Osteoblast (primary cell): Measurements from ENCODE around the gene ASMT. TPM values are rescaled to one million over a fixed set of nuclear protein-coding genes. Genes with fewer than 3 reads are reported as not detected.

Experiments used
- DNase-seq: peaks from one replicate; pipeline ENCODE4 v3.0.0; 2011; ENCODE audit warnings: low spot score, mixed read lengths; ENCODE audit not compliant: insufficient read length; ENCODE audit errors: missing footprints
- H2AFZ ChIP-seq: 2 replicates; pipeline ENCODE4 v1.6.0; 2011; ENCODE audit warnings: mild to moderate bottlenecking, low read length
- H3K27ac ChIP-seq: 2 replicates; pipeline ENCODE4 v1.5.1; 2011; ENCODE audit warnings: mild to moderate bottlenecking, low read depth, low read length, moderate library complexity
- H3K27me3 ChIP-seq: 2 replicates; pipeline ENCODE4 v1.6.0; 2012; ENCODE audit warnings: mild to moderate bottlenecking, control low read depth, inconsistent platforms, low read length, moderate library complexity; ENCODE audit not compliant: insufficient read depth
- H3K36me3 ChIP-seq: 2 replicates; pipeline ENCODE4 v1.5.1; 2011; ENCODE audit warnings: mild to moderate bottlenecking, low read length, control low read depth, moderate library complexity; ENCODE audit not compliant: insufficient read depth
- H3K4me1 ChIP-seq: 2 replicates; pipeline ENCODE4 v1.5.1; 2011; ENCODE audit warnings: mild to moderate bottlenecking, low read length, control low read depth, moderate library complexity; ENCODE audit not compliant: insufficient read depth
- H3K4me2 ChIP-seq: 2 replicates; pipeline ENCODE4 v1.6.0; 2011; ENCODE audit warnings: mild to moderate bottlenecking, low read length; ENCODE audit not compliant: insufficient read depth
- H3K4me3 ChIP-seq: fragments of 200-600 bp; sonication (generic); 3 replicates; pipeline ENCODE4 v1.5.1; 2012; ENCODE audit warnings: mild to moderate bottlenecking, low read length, inconsistent platforms; ENCODE audit not compliant: insufficient read depth
- H3K79me2 ChIP-seq: 2 replicates; pipeline ENCODE4 v1.6.0; 2012; ENCODE audit warnings: mild to moderate bottlenecking, low read length, control low read depth, inconsistent platforms; ENCODE audit not compliant: insufficient read depth
- H3K9me3 ChIP-seq: 2 replicates; pipeline ENCODE4 v1.5.1; 2011; ENCODE audit warnings: low read depth, low read length, control low read depth
- H4K20me1 ChIP-seq: 2 replicates; pipeline ENCODE4 v1.6.0; 2012; ENCODE audit warnings: mild to moderate bottlenecking, low read length, control low read depth; ENCODE audit not compliant: insufficient read depth
- total RNA-seq: library from RNA; depleted of rRNA; stranded (reverse); fragments of >200 nt; gene quantifications from 2 replicates; pipeline ENCODE4 v1.2.3, GENCODE V29; 2012
- TF ChIP-seq, protein P1 (sequence below): IDR thresholded peaks from 2 replicates; pipeline ENCODE4 v1.5.1; 2011; ENCODE audit warnings: mild to moderate bottlenecking, low read depth, low read length, moderate library complexity; ENCODE audit errors: extremely low read depth

Gene ASMT
- total RNA-seq, 1 donor = 0.36 TPM

- peaks cover 42% of the 10 kb centered on the region for H4K20me1 ChIP-seq
Measured at GRCh38 chrX:1598876-1599790, 15.7 kb upstream of the ASMT start.

DNA sequence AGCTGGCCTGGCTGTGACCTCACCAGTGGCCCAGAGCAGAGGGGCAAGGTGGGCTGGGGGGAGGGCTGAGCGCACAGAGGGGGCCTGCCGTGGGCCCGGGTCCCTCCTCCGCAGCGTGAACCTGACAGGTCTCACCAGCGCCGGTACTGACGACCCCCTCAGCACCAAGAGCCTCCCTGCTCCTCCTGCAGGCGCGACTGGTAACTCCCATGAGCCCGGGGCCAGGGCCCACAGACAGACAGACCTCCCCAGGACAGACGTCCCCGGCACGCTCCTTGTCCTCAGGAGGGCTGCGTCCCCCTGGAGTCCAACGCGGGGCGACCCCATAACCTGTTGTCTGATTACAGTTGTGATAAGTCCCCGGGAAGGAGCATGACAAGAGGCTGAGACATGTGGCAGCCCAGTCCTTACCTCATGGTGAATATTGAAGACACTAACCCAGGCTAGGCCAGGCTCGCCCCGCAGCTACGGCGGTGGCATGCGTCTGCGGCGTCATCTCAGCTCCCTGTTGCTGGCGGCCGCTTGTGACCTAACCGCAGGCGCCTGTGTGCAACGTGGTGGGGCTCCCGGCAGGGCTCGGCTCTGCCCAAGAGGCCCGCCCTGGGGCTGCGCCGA is 15.0 kb upstream of the ASMT start:
- DNase-seq = peak; percentile 84
- no peak overlapping the region for H2AFZ ChIP-seq
- H4K20me1 ChIP-seq = peaks cover 38% of the 10 kb centered on the region
- no peak overlapping the region for H3K4me3 ChIP-seq
- H3K4me2 ChIP-seq = no peak overlapping the region
- H3K27ac ChIP-seq = no peak overlapping the region
- TF ChIP-seq, protein P1, sequence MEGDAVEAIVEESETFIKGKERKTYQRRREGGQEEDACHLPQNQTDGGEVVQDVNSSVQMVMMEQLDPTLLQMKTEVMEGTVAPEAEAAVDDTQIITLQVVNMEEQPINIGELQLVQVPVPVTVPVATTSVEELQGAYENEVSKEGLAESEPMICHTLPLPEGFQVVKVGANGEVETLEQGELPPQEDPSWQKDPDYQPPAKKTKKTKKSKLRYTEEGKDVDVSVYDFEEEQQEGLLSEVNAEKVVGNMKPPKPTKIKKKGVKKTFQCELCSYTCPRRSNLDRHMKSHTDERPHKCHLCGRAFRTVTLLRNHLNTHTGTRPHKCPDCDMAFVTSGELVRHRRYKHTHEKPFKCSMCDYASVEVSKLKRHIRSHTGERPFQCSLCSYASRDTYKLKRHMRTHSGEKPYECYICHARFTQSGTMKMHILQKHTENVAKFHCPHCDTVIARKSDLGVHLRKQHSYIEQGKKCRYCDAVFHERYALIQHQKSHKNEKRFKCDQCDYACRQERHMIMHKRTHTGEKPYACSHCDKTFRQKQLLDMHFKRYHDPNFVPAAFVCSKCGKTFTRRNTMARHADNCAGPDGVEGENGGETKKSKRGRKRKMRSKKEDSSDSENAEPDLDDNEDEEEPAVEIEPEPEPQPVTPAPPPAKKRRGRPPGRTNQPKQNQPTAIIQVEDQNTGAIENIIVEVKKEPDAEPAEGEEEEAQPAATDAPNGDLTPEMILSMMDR = no peak
- H3K27me3 ChIP-seq = no peaks in the 10 kb centered on the region
- H3K36me3 ChIP-seq = peaks cover 69% of the 10 kb centered on the region
- peaks cover 37% of the 10 kb centered on the region for H3K79me2 ChIP-seq
- no peaks in the 10 kb centered on the region for H3K4me1 ChIP-seq
- no peaks in the 10 kb centered on the region for H3K9me3 ChIP-seq

More at GRCh38 chrX:1598876-1599790, 15.7 kb upstream of the ASMT start:
- Histone ChIP-seq H3K79me2 (peaks cover 45% of the 10 kb centered on the region), H2AFZ (no peak overlapping the region), H3K4me1 (no peaks in the 10 kb centered on the region), H3K4me2 (no peak overlapping the region), H3K36me3 (peaks cover 76% of the 10 kb centered on the region), H3K4me3 (no peak overlapping the region), H3K27ac (no peak overlapping the region), H3K27me3 (no peaks in the 10 kb centered on the region), H3K9me3 (no peaks in the 10 kb centered on the region)
- DNase-seq = peak; percentile 68
- TF ChIP-seq, protein P1 = no peak

GRCh38 chrX:1600406-1601050 is 14.3 kb upstream of the ASMT start:
- Histone ChIP-seq H3K79me2 (peaks cover 31% of the 10 kb centered on the region), H3K4me3 (no peak overlapping the region), H3K27me3 (no peaks in the 10 kb centered on the region), H4K20me1 (peaks cover 31% of the 10 kb centered on the region), H3K36me3 (peaks cover 62% of the 10 kb centered on the region), H2AFZ (no peak overlapping the region), H3K4me2 (no peak overlapping the region), H3K4me1 (no peaks in the 10 kb centered on the region), H3K9me3 (no peaks in the 10 kb centered on the region), H3K27ac (no peak overlapping the region)
- DNase-seq = peak; percentile 67
- TF ChIP-seq, protein P1 = no peak
